Neuronal stem cell (in vitro differentiated cells): Measurements from ENCODE around the gene PSORS1C1.

Source experiments
- DNase-seq: peaks from one replicate; pipeline ENCODE4 v3.0.0-alpha.2; 2013; ENCODE audit warnings: low spot score
- H2AFZ ChIP-seq: one replicate; pipeline ENCODE4 v1.6.1; 2013; ENCODE audit warnings: mild to moderate bottlenecking, low read length, inconsistent platforms
- H2AK5ac ChIP-seq: 2 replicates; pipeline ENCODE4 v1.6.1; 2013; ENCODE audit warnings: low read depth, mild to moderate bottlenecking, inconsistent platforms, low read length, moderate library complexity, mixed read lengths
- H2BK120ac ChIP-seq: 2 replicates; pipeline ENCODE4 v1.6.1; 2013; ENCODE audit warnings: low read depth, mild to moderate bottlenecking, inconsistent platforms, low read length, moderate library complexity, mixed read lengths
- H2BK12ac ChIP-seq: one replicate; pipeline ENCODE4 v1.6.1; 2013; ENCODE audit warnings: low read length, inconsistent platforms
- H2BK15ac ChIP-seq: 2 replicates; pipeline ENCODE4 v1.6.1; 2013; ENCODE audit warnings: mild to moderate bottlenecking, low read length, inconsistent platforms, mixed read lengths
- H2BK5ac ChIP-seq: one replicate; pipeline ENCODE4 v1.6.1; 2013; ENCODE audit warnings: inconsistent platforms, mild to moderate bottlenecking, low read length, moderate library complexity
- H3K14ac ChIP-seq: one replicate; pipeline ENCODE4 v1.6.1; 2013; ENCODE audit warnings: low read length, inconsistent platforms
- H3K18ac ChIP-seq: 2 replicates; pipeline ENCODE4 v1.6.1; 2013; ENCODE audit warnings: low read length, inconsistent platforms
- H3K23ac ChIP-seq: 2 replicates; pipeline ENCODE4 v1.6.1; 2013; ENCODE audit warnings: low read depth, mild to moderate bottlenecking, mixed read lengths, low read length, inconsistent platforms; ENCODE audit not compliant: poor library complexity
- H3K27ac ChIP-seq: replicated peaks from 3 replicates; pipeline ENCODE4 v1.5.1; 2013; ENCODE audit warnings: low read length, inconsistent platforms
- H3K27me3 ChIP-seq, 3 experiments: 2 replicates each; pipeline ENCODE4 v1.6.1; 2013; ENCODE audit warnings: low read length in 3 of 3, mild to moderate bottlenecking in 2 of 3, inconsistent platforms in 1 of 3, low read depth in 1 of 3, mixed read lengths in 1 of 3, moderate library complexity in 1 of 3; ENCODE audit not compliant: control insufficient read depth in 3 of 3, insufficient read depth in 3 of 3
- H3K36me3 ChIP-seq, 2 donors: replicated peaks in 1 of 2; 2 replicates each; pipeline ENCODE4 v1.6.1; 2013; ENCODE audit warnings: low read length in 2 of 2; ENCODE audit not compliant: control insufficient read depth in 2 of 2, insufficient read depth in 2 of 2
- H3K4ac ChIP-seq: 2 replicates; pipeline ENCODE4 v1.6.1; 2013; ENCODE audit warnings: inconsistent platforms, mild to moderate bottlenecking, low read length, moderate library complexity
- H3K4me1 ChIP-seq, 2 donors: 1 replicate in 1 of 2; 2 replicates in 1 of 2; pipeline ENCODE4 v1.6.1; 2013; ENCODE audit warnings: low read length in 2 of 2, low read depth in 1 of 2; ENCODE audit not compliant: control insufficient read depth in 2 of 2, insufficient read depth in 1 of 2
- H3K4me2 ChIP-seq: one replicate; pipeline ENCODE4 v1.6.1; 2013; ENCODE audit warnings: mild to moderate bottlenecking, low read length, inconsistent platforms; ENCODE audit not compliant: insufficient read depth, poor library complexity, severe bottlenecking
- H3K4me3 ChIP-seq, 2 donors: 2 replicates each; pipeline ENCODE4 v1.5.1; 2013; ENCODE audit warnings: low read length in 2 of 2, mild to moderate bottlenecking in 2 of 2, inconsistent platforms in 1 of 2, moderate library complexity in 1 of 2
- H3K79me1 ChIP-seq: one replicate; pipeline ENCODE4 v1.6.1; 2013; ENCODE audit warnings: low read depth, mild to moderate bottlenecking, inconsistent platforms, low read length, moderate library complexity
- H3K9ac ChIP-seq: one replicate; pipeline ENCODE4 v1.6.1; 2013; ENCODE audit warnings: mild to moderate bottlenecking, low read depth, low read length, inconsistent platforms; ENCODE audit not compliant: poor library complexity
- H3K9me3 ChIP-seq, 2 donors: replicated peaks in 1 of 2; 2 replicates each; pipeline versions ENCODE3 to v1.6.1; 2013; ENCODE audit warnings: low read length in 2 of 2, mild to moderate bottlenecking in 2 of 2, inconsistent platforms in 1 of 2, low read depth in 1 of 2, mixed read lengths in 1 of 2, moderate library complexity in 1 of 2; ENCODE audit not compliant: control insufficient read depth in 2 of 2, insufficient read depth in 1 of 2
- H4K8ac ChIP-seq: one replicate; pipeline ENCODE4 v1.6.1; 2013; ENCODE audit warnings: low read depth, mild to moderate bottlenecking, inconsistent platforms, low read length, moderate library complexity
- H4K91ac ChIP-seq: one replicate; pipeline ENCODE4 v1.6.1; 2013; ENCODE audit warnings: low read length, low read depth, mild to moderate bottlenecking, inconsistent platforms; ENCODE audit not compliant: poor library complexity
- WGBS, 2 donors: extraction: QIAGEN DNeasy Blood & Tissue Kit; methylation state at CpG; one replicate each; pipeline ENCODE4 v1.1.7; 2013; ENCODE audit warnings: missing lambda C conversion rate in 2 of 2, mixed read lengths in 1 of 2; ENCODE audit not compliant: insufficient read length in 2 of 2, insufficient replicate concordance in 1 of 2; ENCODE audit errors: extremely low coverage in 2 of 2; 5-methylcytosine and 5-hydroxymethylcytosine counted together

Gene PSORS1C1

GRCh38 chr6:31157513-31158139 is 43.0 kb downstream of the PSORS1C1 start, which contains the start of gene CCHCR1:
CCHCR1 (minus strand) TSS chr6:31157802; CDS start chr6:31157600, 202 bp downstream.
- Histone ChIP-seq H3K4me2 (peak within 1 kb of the TSS; percentile 91), H3K4me3 (peak within 1 kb of the TSS; percentile 79 to 93), H3K23ac (peak within 1 kb of the TSS; percentile 74), H2BK120ac (no peak within 1 kb of the TSS), H3K4me1 (peaks cover 10 to 14% of the 10 kb centered on the region in 2 donors), H2BK12ac (no peak within 1 kb of the TSS), H3K36me3 (peaks cover 14 to 48% of the 10 kb centered on the region in 2 donors), H2BK15ac (no peak within 1 kb of the TSS), H4K91ac (no peak within 1 kb of the TSS), H4K8ac (no peak within 1 kb of the TSS), H2AFZ (peak within 1 kb of the TSS; percentile 95), H3K27me3 (no peaks in the 10 kb centered on the region), H3K9me3 (no peaks in the 10 kb centered on the region), H3K18ac (peak within 1 kb of the TSS; percentile 93), H3K79me1 (peaks cover 2% of the 10 kb centered on the region), H3K4ac (no peak within 1 kb of the TSS), H3K27ac (peak within 1 kb of the TSS; percentile 88), H2AK5ac (no peak within 1 kb of the TSS), H3K14ac (peak within 1 kb of the TSS; percentile 78), H3K9ac (peak within 1 kb of the TSS; percentile 89), H2BK5ac (no peak within 1 kb of the TSS)
- WGBS, 2 donors = no CpG with 5 or more reads among the region's 14 CpGs
- DNase-seq = no peak

GRCh38 chr6:31158140-31158862 is 43.7 kb downstream of the PSORS1C1 start, which contains the start of gene TCF19:
TCF19 (plus strand) TSS chr6:31158589; CDS start chr6:31159470, 881 bp downstream.
- peaks cover 10 to 14% of the 10 kb centered on the region in 2 donors for H3K4me1 ChIP-seq
- H2BK15ac ChIP-seq = no peak within 1 kb of the TSS
- H3K79me1 ChIP-seq = no peaks in the 10 kb centered on the region
- no peak within 1 kb of the TSS for H3K4ac ChIP-seq
- no peak within 1 kb of the TSS for H2BK120ac ChIP-seq
- peak within 1 kb of the TSS; percentile 91 for H3K4me2 ChIP-seq
- no CpG with 5 or more reads among the region's 65 CpGs for WGBS, 2 donors
- peak; percentile 99 for DNase-seq
- no peak within 1 kb of the TSS for H2BK5ac ChIP-seq
- peak within 1 kb of the TSS; percentile 74 for H3K23ac ChIP-seq
- H2AFZ ChIP-seq = peak within 1 kb of the TSS; percentile 95
- peaks cover 14 to 55% of the 10 kb centered on the region in 2 donors for H3K36me3 ChIP-seq
- H4K8ac ChIP-seq = no peak within 1 kb of the TSS
- peak within 1 kb of the TSS; percentile 78 for H3K14ac ChIP-seq
- peak within 1 kb of the TSS; percentile 93 for H3K18ac ChIP-seq
- no peaks in the 10 kb centered on the region for H3K27me3 ChIP-seq
- H3K9ac ChIP-seq = peak within 1 kb of the TSS; percentile 89
- H3K27ac ChIP-seq = peak within 1 kb of the TSS; percentile 88
- H3K9me3 ChIP-seq = no peaks in the 10 kb centered on the region
- H3K4me3 ChIP-seq = peak within 1 kb of the TSS; percentile 79 to 93
- no peak within 1 kb of the TSS for H2AK5ac ChIP-seq
- no peak within 1 kb of the TSS for H2BK12ac ChIP-seq
- H4K91ac ChIP-seq = no peak within 1 kb of the TSS

GRCh38 chr6:31158863-31159855 is 44.6 kb downstream of the PSORS1C1 start:
- Histone ChIP-seq H2BK120ac (no peak overlapping the region), H3K4me3 (peak overlapping the region; percentile 79 to 93), H3K4me1 (peaks cover 10 to 14% of the 10 kb centered on the region in 2 donors), H3K23ac (peak overlapping the region; percentile 74), H3K27ac (no peak overlapping the region), H3K27me3 (no peaks in the 10 kb centered on the region), H4K8ac (no peak overlapping the region), H3K4me2 (peak overlapping the region; percentile 91), H3K14ac (peak overlapping the region; percentile 78), H4K91ac (no peak overlapping the region), H3K36me3 (peaks cover 12 to 51% of the 10 kb centered on the region in 2 donors), H2BK12ac (no peak overlapping the region), H3K79me1 (no peaks in the 10 kb centered on the region), H2AK5ac (no peak overlapping the region), H2BK15ac (no peak overlapping the region), H3K9me3 (no peaks in the 10 kb centered on the region), H3K4ac (no peak overlapping the region), H2AFZ (peak overlapping the region; percentile 95), H3K9ac (peak overlapping the region; percentile 78), H2BK5ac (no peak overlapping the region), H3K18ac (no peak overlapping the region)
- no CpG with 5 or more reads among the region's 35 CpGs for WGBS, 2 donors
- no peak for DNase-seq
